Panc1 (cell line): ENCODE data around the gene R3HDML.

Source experiments
- POLR2AphosphoS5 ChIP-seq: IDR thresholded peaks from 2 replicates; pipeline ENCODE4 v1.6.1; 2012; ENCODE audit warnings: mild to moderate bottlenecking, low read depth, low read length, moderate library complexity
- SIN3A ChIP-seq: IDR thresholded peaks from 2 replicates; pipeline ENCODE4 v1.6.1; 2012; ENCODE audit warnings: low read depth, mild to moderate bottlenecking, low read length, moderate library complexity, borderline replicate concordance; ENCODE audit not compliant: insufficient read depth
- TCF7L2 ChIP-seq: IDR thresholded peaks from 2 replicates; pipeline ENCODE4 v1.6.1; 2011; ENCODE audit warnings: mild to moderate bottlenecking, low read depth, low read length, inconsistent platforms
- TF ChIP-seq, protein P1 (sequence below): fragments of 450-650 bp; IDR thresholded peaks from 2 replicates; pipeline ENCODE4 v1.5.1; 2017; ENCODE audit warnings: mild to moderate bottlenecking
- TF ChIP-seq, protein P2 (sequence below), 2 experiments: IDR thresholded peaks; 2 replicates each; pipeline ENCODE4 v1.6.1; 2011 to 2012; ENCODE audit warnings: low read depth in 2 of 2, control low read depth in 1 of 2, low read length in 1 of 2, mild to moderate bottlenecking in 1 of 2, moderate library complexity in 1 of 2; ENCODE audit not compliant: insufficient read depth in 1 of 2

DNA sequence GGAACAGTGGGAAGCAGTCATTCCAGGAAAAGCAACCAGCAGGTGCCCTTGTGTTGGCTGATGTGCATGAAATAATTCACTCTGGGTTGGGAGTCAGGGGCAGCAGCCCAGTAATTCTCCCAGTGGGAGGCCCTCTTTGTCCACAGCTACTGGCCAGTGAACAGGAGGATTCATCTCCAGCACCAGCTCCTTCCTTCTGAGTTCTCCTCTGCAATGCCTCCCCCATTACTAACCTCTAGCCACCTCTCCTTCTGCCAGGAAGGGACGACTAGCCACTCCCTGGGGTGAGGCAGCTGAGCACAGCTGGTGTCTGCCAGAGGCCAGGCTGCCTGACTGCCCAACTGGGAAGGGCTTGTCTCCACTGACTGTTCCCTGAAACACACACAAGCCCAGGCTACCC lies 12.5 kb upstream of the R3HDML start:
- TF ChIP-seq TCF7L2 (no peak), SIN3A (no peak), POLR2AphosphoS5 (no peak)
- TF ChIP-seq, protein P1, sequence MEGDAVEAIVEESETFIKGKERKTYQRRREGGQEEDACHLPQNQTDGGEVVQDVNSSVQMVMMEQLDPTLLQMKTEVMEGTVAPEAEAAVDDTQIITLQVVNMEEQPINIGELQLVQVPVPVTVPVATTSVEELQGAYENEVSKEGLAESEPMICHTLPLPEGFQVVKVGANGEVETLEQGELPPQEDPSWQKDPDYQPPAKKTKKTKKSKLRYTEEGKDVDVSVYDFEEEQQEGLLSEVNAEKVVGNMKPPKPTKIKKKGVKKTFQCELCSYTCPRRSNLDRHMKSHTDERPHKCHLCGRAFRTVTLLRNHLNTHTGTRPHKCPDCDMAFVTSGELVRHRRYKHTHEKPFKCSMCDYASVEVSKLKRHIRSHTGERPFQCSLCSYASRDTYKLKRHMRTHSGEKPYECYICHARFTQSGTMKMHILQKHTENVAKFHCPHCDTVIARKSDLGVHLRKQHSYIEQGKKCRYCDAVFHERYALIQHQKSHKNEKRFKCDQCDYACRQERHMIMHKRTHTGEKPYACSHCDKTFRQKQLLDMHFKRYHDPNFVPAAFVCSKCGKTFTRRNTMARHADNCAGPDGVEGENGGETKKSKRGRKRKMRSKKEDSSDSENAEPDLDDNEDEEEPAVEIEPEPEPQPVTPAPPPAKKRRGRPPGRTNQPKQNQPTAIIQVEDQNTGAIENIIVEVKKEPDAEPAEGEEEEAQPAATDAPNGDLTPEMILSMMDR = no peak
- TF ChIP-seq, protein P2, sequence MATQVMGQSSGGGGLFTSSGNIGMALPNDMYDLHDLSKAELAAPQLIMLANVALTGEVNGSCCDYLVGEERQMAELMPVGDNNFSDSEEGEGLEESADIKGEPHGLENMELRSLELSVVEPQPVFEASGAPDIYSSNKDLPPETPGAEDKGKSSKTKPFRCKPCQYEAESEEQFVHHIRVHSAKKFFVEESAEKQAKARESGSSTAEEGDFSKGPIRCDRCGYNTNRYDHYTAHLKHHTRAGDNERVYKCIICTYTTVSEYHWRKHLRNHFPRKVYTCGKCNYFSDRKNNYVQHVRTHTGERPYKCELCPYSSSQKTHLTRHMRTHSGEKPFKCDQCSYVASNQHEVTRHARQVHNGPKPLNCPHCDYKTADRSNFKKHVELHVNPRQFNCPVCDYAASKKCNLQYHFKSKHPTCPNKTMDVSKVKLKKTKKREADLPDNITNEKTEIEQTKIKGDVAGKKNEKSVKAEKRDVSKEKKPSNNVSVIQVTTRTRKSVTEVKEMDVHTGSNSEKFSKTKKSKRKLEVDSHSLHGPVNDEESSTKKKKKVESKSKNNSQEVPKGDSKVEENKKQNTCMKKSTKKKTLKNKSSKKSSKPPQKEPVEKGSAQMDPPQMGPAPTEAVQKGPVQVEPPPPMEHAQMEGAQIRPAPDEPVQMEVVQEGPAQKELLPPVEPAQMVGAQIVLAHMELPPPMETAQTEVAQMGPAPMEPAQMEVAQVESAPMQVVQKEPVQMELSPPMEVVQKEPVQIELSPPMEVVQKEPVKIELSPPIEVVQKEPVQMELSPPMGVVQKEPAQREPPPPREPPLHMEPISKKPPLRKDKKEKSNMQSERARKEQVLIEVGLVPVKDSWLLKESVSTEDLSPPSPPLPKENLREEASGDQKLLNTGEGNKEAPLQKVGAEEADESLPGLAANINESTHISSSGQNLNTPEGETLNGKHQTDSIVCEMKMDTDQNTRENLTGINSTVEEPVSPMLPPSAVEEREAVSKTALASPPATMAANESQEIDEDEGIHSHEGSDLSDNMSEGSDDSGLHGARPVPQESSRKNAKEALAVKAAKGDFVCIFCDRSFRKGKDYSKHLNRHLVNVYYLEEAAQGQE (IDR thresholded peaks at IDR 0.05; ENCODE audit: insufficient read depth in 1 of 2, low read depth in 2 of 2, low read length in 1 of 2) = no peak
